Ectodermal cell (in vitro differentiated cells): ENCODE measurements around the gene EIF2S2.

Source experiments
- H3K27ac ChIP-seq: 2 replicates; pipeline ENCODE4 v1.7.0; 2013; ENCODE audit warnings: mild to moderate bottlenecking, low read depth, low read length; ENCODE audit not compliant: insufficient read depth, poor library complexity, severe bottlenecking
- H3K27me3 ChIP-seq: 2 replicates; pipeline ENCODE4 v1.7.0; 2013; ENCODE audit warnings: mild to moderate bottlenecking, low read length; ENCODE audit not compliant: insufficient read depth, control insufficient read depth, poor library complexity, severe bottlenecking
- H3K36me3 ChIP-seq: one replicate; pipeline ENCODE4 v1.7.0; 2013; ENCODE audit warnings: low read length; ENCODE audit not compliant: control insufficient read depth, insufficient read depth
- H3K4me1 ChIP-seq: one replicate; pipeline ENCODE4 v1.7.0; 2013; ENCODE audit warnings: low read length; ENCODE audit not compliant: control insufficient read depth, insufficient read depth
- H3K4me3 ChIP-seq: 2 replicates; pipeline ENCODE4 v1.7.0; 2013; ENCODE audit warnings: low read depth, low read length, control low read depth; ENCODE audit not compliant: insufficient read depth
- H3K9me3 ChIP-seq: 2 replicates; pipeline ENCODE4 v1.7.0; 2013; ENCODE audit warnings: mild to moderate bottlenecking, low read length, moderate library complexity; ENCODE audit not compliant: control insufficient read depth
- WGBS, 2 experiments: methylation state at CpG; one replicate each; pipeline ENCODE4 v1.1.7; 2013; ENCODE audit warnings: missing lambda C conversion rate in 2 of 2; 5-methylcytosine and 5-hydroxymethylcytosine counted together

EIF2S2 gene

DNA sequence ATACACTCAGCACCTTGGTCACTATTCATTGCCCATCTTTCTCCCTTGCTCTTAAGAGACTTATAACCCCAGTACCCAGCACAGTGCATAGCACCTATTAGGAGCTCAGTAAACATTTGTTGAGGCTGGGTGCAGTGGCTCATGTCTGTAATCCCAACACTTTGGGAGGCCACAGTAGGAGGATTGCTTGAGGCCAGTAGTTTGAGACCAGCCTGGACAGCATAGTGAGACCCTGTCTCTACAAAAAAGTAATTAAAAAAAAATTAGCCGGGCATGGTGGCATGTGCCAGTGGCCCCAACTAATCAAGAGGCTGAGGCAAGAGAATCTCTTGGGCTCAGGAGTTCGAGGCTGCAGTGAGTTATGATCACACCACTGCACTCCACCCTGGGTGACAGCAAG lies 8.2 kb upstream of the EIF2S2 start:
- 79 to 80% methylated on average over 2 of the region's 2 CpGs for WGBS, 2 experiments
- Histone ChIP-seq H3K36me3 (no peaks in the 10 kb centered on the region), H3K27me3 (peaks cover 9% of the 10 kb centered on the region), H3K9me3 (no peaks in the 10 kb centered on the region), H3K27ac (no peak overlapping the region), H3K4me3 (no peak overlapping the region), H3K4me1 (no peaks in the 10 kb centered on the region)

DNA sequence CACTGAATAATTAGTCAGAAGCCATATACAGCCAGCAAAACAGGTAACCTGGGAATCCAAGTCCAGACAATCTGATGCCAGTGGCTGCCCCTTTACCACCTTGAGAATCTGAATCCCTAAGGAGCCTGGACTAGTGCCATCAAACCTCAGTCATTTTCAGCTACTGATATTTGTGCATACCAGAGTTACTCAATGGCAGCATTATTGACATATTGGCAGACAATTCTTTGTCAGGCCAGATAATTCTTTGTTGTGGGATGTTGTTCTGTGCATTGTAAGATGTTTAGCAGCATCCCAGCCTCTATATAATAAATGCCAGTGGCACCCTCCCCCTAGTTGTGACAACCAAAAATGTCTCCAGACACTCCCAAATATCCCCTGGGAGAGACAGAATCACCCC lies 3.2 kb upstream of the EIF2S2 start:
- Histone ChIP-seq H3K36me3 (no peaks in the 10 kb centered on the region), H3K4me3 (no peak overlapping the region), H3K9me3 (no peaks in the 10 kb centered on the region)

DNA sequence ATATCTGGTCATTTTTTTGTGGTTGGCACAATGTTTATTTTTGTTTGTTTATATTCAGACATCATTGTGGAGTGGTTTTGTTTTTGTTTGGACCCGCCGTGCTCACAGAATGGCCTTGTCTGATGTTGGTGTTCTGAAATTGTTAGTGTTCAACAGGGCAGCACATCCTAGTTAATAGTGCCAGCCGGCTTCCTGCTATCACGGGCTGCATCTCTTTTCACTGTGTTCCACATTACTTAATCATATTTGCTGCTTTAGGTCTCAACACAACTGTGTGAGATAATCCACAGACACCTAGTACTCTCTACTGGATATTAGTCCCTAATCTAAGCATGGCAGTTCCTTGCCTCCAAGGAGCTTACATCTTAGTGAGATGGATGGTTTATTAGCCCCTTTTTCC lies 2.8 kb upstream of the EIF2S2 start:
- WGBS, 2 experiments = 93 to 94% methylated on average over 4 of the region's 4 CpGs
- Histone ChIP-seq H3K36me3 (no peaks in the 10 kb centered on the region), H3K27me3 (peaks cover 9% of the 10 kb centered on the region), H3K9me3 (no peaks in the 10 kb centered on the region), H3K27ac (no peak overlapping the region), H3K4me3 (no peak overlapping the region), H3K4me1 (peaks cover 6% of the 10 kb centered on the region)

More for the DNA sequence above, 3.2 kb upstream of the EIF2S2 start:
- no peak overlapping the region for H3K27ac ChIP-seq
- peaks cover 9% of the 10 kb centered on the region for H3K27me3 ChIP-seq
- peaks cover 4% of the 10 kb centered on the region for H3K4me1 ChIP-seq

DNA sequence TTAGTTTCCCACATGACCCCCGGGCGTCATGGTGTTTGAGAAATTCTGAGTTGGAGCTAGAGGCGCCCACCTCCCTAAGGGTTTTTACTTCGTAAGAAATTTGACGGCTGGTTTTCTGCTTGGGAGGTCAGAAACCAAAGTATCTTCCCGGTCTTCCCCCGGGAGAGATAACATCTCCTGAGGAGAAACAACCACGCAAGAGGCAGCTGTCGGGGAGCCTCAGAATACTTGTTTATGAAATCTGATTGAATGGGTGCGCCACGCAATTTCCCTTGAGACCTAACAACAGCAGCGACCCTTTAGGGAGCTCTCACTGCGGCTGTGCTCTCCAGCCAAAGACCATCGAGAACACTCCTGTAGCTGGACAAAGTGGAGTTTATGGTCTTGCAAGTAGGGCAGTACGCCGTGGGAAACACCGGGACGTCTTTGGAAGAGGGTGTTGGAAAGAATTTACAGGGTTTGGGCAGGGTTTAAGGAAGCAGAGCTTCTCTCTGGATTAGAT lies 608 bp upstream of the EIF2S2 start:
- 12% methylated on average over 18 of the region's 18 CpGs for WGBS, 2 experiments
- Histone ChIP-seq H3K9me3 (no peaks in the 10 kb centered on the region), H3K36me3 (peaks cover 4% of the 10 kb centered on the region), H3K27me3 (no peaks in the 10 kb centered on the region), H3K27ac (no peak overlapping the region), H3K4me1 (peaks cover 6% of the 10 kb centered on the region), H3K4me3 (peak overlapping the region; percentile 89)

DNA sequence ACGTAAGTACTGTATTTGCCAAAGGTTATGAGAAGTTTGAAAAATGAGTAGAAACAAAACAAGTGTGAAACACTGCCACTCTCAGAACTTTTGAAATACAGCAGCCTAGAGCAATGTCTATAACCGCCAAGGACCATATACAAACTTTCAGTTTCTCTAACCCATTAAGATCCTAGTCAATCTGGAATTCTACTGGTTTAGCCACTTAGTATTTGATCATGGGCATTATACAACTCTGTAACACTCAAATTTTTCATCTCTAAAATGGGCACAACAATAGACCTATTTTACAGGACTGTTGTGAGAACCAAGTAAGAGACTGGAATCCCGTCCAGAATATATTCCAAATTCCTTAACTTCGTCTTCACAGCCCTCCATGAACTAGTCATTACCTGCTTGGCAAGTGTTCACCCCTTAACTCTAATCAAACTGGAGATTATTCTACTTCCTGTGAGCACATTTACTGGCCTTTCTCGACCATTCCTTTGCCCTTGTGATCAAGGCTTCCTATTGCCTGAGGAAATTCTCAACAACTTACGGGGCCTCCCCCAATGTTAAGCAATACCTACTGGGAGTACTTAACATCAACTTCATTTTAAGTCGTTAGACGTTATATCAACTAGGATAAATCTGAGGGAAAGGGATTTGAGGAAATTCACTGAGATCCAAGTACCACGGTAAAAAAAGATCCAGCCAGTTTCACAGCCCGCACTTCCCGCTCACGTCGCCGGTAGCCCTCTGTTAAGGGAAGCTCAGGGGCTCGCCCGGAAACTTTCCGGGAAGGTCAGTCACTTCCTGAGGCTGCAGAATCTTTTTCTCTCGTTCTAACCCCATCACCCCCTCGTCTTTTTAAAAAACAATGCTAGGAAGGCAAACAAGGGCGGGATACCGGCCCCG lies 1.1 kb downstream of the EIF2S2 start:
- Histone ChIP-seq H3K4me1 (peaks cover 6% of the 10 kb centered on the region), H3K27ac (peak overlapping the region; percentile 97), H3K36me3 (peaks cover 4% of the 10 kb centered on the region), H3K9me3 (no peaks in the 10 kb centered on the region), H3K4me3 (peak overlapping the region; percentile 89), H3K27me3 (no peaks in the 10 kb centered on the region)
- WGBS, 2 experiments = 9% methylated on average over 21 to 22 of the region's 22 CpGs

DNA sequence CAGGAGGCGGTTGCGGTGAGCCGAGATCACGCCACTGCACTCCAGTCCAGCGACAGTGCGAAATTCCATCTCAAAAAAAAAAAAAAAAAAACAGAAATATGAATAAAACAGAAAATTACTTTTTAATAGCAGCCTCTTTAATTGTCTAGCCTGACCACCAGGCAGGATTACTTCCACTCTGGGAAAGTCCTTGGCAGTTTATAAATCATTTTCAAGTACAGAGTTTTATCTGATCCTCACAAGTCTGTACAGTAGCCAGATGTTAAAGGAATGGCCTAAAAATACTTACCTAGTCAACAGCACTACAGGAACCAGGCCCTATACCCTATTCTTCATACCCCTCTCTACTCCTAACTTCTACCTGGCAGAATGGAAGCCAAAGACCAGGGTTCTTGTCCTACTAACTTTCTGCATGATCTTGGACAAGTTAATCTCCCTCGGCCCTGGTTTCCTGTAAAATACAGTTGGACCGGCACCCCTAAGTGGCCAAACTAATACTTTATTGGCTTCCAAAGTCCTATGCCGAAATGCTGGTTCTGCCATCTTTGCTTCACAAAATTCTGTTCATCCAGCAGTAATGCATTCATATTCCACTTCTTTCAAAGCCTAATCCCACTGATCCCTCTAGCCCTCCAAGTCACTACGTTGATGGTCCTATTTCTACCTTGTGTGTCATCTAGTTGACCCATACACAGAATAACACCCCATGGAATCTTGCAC lies 1.9 kb downstream of the EIF2S2 start:
- Histone ChIP-seq H3K4me3 (peak overlapping the region; percentile 89), H3K27ac (no peak overlapping the region), H3K27me3 (no peaks in the 10 kb centered on the region), H3K36me3 (peaks cover 8% of the 10 kb centered on the region), H3K4me1 (peaks cover 6% of the 10 kb centered on the region), H3K9me3 (no peaks in the 10 kb centered on the region)
- 79 to 82% methylated on average over 7 to 10 of the region's 10 CpGs for WGBS, 2 experiments

DNA sequence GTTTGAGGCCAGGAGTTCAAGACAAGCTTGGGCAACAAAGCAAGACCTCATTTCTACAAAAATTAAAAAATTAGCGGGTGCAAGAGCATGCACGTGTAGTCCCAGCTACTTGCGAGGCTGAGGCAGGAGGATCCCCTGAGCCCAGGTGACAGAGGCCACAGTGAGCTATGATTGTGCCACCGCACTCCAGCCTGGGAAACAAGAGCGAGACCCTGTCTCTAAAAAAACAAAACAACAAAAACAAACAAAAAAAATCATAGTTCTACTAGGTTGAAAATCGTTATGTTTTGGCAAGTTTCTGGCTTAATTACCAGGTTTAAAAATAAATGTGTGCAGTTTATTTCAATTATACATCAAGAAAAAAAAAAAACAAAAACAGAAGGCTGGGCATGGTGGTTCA lies 2.6 kb downstream of the EIF2S2 start:
- no peak overlapping the region for H3K4me3 ChIP-seq

DNA sequence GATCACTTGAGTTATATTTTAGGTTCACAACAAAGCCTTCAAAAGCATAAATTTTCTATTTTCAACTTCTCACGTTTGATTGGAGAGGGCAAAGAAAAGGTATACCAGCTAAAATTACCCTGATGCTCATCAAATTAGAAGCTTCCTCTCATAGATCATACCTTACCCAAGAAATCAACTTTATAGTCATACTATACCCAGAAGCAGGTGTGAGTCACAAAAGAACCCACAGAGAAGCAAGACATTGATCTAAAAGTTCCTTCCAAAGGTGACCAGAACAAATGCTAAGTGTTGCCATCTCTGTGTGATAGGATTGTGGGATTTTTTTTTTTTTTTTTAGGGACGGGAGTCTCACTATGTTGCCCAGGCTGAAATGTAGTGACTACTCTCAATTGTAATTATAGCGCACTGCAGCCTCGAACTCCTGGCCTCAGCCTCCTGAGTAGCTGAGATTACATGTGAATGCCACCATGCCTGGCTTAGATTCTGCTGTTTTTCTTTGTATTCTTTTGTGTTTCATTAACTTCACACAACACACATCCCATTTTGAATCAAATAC lies 3.3 kb downstream of the EIF2S2 start:
- Histone ChIP-seq H3K4me1 (peaks cover 6% of the 10 kb centered on the region), H3K36me3 (peaks cover 22% of the 10 kb centered on the region), H3K9me3 (no peaks in the 10 kb centered on the region), H3K27me3 (no peaks in the 10 kb centered on the region), H3K4me3 (no peak overlapping the region), H3K27ac (no peak overlapping the region)
- WGBS, 2 experiments = 90 to 93% methylated on average over 4 of the region's 4 CpGs

More for the DNA sequence above, 2.6 kb downstream of the EIF2S2 start:
- Histone ChIP-seq H3K9me3 (no peaks in the 10 kb centered on the region), H3K36me3 (peaks cover 15% of the 10 kb centered on the region), H3K27ac (no peak overlapping the region), H3K4me1 (peaks cover 6% of the 10 kb centered on the region), H3K27me3 (no peaks in the 10 kb centered on the region)
- WGBS, 2 experiments = 88 to 98% methylated on average over 5 of the region's 6 CpGs

DNA sequence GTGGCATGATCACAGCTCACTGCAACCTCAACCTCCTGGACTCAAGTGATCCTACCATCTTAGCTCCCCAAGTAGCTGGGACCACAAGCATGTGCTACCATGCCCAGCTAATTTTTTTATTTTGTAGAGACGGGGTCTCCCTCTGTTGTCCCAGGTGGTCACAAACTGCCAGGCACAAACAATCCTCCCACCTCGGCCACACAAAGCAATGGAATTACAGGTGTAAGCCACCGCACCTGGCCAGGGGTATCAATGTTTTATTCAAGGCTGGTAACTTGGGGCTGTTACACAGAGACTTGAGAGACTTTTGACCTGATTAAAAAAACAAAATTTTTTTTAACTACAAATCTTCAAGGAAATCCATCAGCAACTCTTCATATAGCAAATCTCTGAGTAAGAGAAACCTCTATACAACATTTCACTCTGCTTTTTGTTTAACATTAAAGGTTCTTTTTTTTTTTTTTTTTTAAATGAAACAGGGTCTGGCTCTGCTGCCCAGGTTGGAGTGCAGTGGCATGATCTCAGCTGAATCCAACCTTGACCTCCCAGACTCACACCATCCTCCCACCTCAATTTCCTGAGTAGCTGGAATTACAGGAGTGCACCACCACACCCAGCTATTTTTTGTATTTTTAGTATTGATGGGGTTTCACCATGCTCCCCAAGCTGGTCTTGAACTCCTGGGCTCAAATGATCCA lies 5.9 kb downstream of the EIF2S2 start:
- Histone ChIP-seq H3K9me3 (no peaks in the 10 kb centered on the region), H3K27me3 (no peaks in the 10 kb centered on the region), H3K4me3 (no peak overlapping the region), H3K36me3 (peaks cover 37% of the 10 kb centered on the region), H3K27ac (no peak overlapping the region), H3K4me1 (peaks cover 6% of the 10 kb centered on the region)
- WGBS, 2 experiments = 91 to 97% methylated on average over 3 of the region's 3 CpGs
